GM18951 (cell line): Measurements from ENCODE around the gene SEMA3A.
"Not testable (repeated sequence)": the region's sequence is repeated elsewhere in the genome, so short reads cannot be mapped to it uniquely, and the experiment has no call there.

Experiments used
- POLR2A ChIP-seq: IDR thresholded peaks from 4 replicates; pipeline ENCODE4 v1.6.1; 2011; ENCODE audit warnings: mild to moderate bottlenecking; ENCODE audit not compliant: insufficient read length, insufficient read depth; ENCODE audit errors: extremely low read depth
- in situ Hi-C: fragments of 300-500 bp; cut with MboI; formaldehyde crosslinking; loops from one replicate; pipeline ENCODE4 v1.12.0; 2022; ENCODE audit warnings: low sequenced_read_pairs, mixed read lengths, inconsistent platforms; ENCODE audit not compliant: unreplicated experiment

The SEMA3A gene

GRCh38 chr7:84073186-84073875, 121.3 kb downstream of the SEMA3A start:
- in situ Hi-C loops = no loop called here
- TF ChIP-seq POLR2A = no peak

DNA sequence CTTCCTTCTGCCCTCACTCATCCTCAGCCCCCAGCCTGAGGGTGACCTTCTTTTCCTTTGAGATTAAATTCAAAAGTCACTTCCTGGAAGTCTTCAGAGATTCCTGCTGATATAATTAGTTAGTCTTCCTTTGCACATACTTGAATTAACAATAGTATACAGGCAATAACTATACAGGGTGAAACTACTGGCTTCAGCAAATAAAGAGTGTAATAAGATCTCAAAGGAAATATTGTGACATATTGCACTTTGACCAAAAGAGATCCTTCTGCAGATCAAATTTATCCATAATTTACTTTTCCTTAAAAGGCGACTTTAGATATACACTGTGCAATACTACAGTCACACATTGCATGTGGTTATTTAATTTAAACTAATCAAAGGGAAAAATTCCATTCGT, 123.8 kb downstream of the SEMA3A start:
- TF ChIP-seq POLR2A = no peak
- in situ Hi-C loops = no loop called here

GRCh38 chr7:84069999-84070500, 124.5 kb downstream of the SEMA3A start:
- no peak for TF ChIP-seq POLR2A
- in situ Hi-C loops = no loop called here

GRCh38 chr7:84069033-84069432, 125.6 kb downstream of the SEMA3A start:
- in situ Hi-C loops = no loop called here
- no peak for TF ChIP-seq POLR2A

GRCh38 chr7:84062489-84062901, 132.1 kb downstream of the SEMA3A start:
- in situ Hi-C loops = not testable (repeated sequence)

- in situ Hi-C loops = no loop called here
- TF ChIP-seq POLR2A = no peak
These were observed 133.8 kb downstream of the SEMA3A start for GRCh38 chr7:84060760-84061261.

DNA sequence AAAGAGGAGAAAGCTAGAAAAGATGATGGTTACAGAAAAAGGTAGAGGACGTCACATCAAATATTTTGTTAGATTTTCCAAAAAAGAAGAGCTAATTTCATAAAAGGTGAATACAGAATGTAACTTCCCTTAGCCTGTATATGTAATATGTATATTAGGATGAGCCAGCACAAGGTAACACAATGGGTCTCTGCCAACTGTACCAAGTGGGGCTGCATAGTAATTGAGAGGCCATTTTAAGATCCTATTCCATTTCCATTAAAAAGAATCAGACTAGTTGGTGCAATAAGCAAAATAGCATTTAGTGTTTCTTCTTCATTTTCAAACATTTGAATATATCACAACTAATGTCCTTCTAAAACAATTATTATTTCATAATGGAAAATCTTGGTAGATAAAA, 134.6 kb downstream of the SEMA3A start:
- TF ChIP-seq POLR2A = no peak
- in situ Hi-C loops = no loop called here

- in situ Hi-C loops = no loop called here
- no peak for TF ChIP-seq POLR2A
These were observed 136.1 kb downstream of the SEMA3A start for GRCh38 chr7:84058311-84059076.

DNA sequence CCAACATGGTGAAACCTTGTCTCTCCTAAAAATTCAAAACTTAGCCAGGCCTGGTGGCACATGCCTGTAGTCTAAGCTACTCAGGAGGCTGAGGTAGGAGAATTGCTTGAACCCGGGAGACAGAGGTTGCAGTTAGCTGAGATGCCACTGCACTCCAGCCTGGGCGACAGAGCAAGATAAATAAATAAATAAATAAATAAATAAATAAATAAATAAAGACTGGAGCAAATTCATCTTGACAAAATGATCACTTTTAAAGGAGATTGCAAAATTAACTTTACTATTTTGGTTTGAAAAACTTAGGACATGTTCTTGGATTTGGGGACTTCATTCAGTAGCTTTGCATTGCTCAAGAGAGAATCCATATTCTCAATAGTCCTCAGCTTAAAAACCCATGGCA, 137.0 kb downstream of the SEMA3A start:
- TF ChIP-seq POLR2A = no peak
- in situ Hi-C loops = no loop called here

GRCh38 chr7:84055904-84056605, 138.5 kb downstream of the SEMA3A start:
- TF ChIP-seq POLR2A = no peak

DNA sequence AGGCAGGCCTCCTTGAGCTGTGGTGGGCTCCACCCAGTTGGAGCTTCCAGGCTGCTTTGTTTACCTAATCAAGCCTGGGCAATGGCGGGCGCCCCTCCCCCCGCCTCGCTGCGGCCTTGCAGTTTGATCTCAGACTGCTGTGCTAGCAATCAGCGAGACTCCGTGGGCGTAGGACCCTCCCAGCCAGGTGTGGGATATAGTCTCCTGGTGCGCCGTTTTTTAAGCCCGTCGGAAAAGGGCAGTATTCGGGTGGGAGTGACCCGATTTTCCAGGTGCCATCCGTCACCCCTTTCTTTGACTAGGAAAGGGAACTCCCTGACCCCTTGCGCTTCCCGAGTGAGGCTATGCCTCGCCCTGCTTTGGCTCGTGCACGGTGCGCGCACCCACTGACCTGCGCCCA, 139.4 kb downstream of the SEMA3A start:
- in situ Hi-C loops = not testable (repeated sequence)

More at GRCh38 chr7:84055904-84056605, 138.5 kb downstream of the SEMA3A start:
- in situ Hi-C loops = no loop called here

GRCh38 chr7:84049071-84049836, 145.3 kb downstream of the SEMA3A start:
- TF ChIP-seq POLR2A = no peak
- in situ Hi-C loops = no loop called here

- no peak for TF ChIP-seq POLR2A
- in situ Hi-C loops = no loop called here
These were observed 147.5 kb downstream of the SEMA3A start for GRCh38 chr7:84047085-84047484.

GRCh38 chr7:84044834-84045233, 149.8 kb downstream of the SEMA3A start:
- TF ChIP-seq POLR2A = no peak
- in situ Hi-C loops = no loop called here
